ENCODE data around the gene RUNX2.
"Not testable (repeated sequence)": the region's sequence is repeated elsewhere in the genome, so short reads cannot be mapped to it uniquely, and the experiment has no call there.

The RUNX2 gene

GRCh38 chr6:45548657-45549515, 220.8 kb downstream of the RUNX2 start:
- H3K4me1 Mint-ChIP-seq (ENCODE audit: low read depth) = peaks cover 12% of the 10 kb centered on the region
- no peaks in the 10 kb centered on the region for H3K9me3 Mint-ChIP-seq
- H3K4me3 Mint-ChIP-seq = no peak overlapping the region
- H3K36me3 Mint-ChIP-seq (ENCODE audit: low read depth) = peaks cover 16% of the 10 kb centered on the region
- H3K27ac Mint-ChIP-seq = no peak overlapping the region
- H3K27me3 Mint-ChIP-seq (ENCODE audit: low read depth) = no peaks in the 10 kb centered on the region

GRCh38 chr6:45552536-45552935, 224.4 kb downstream of the RUNX2 start:
- H3K27me3 Mint-ChIP-seq (ENCODE audit: low read depth) = no peaks in the 10 kb centered on the region
- no peak overlapping the region for H3K27ac Mint-ChIP-seq
- peaks cover 19% of the 10 kb centered on the region for H3K4me1 Mint-ChIP-seq (ENCODE audit: low read depth)
- H3K9me3 Mint-ChIP-seq = no peaks in the 10 kb centered on the region
- H3K4me3 Mint-ChIP-seq = no peak overlapping the region
- H3K36me3 Mint-ChIP-seq (ENCODE audit: low read depth) = peaks cover 7% of the 10 kb centered on the region

- Mint-ChIP-seq H3K36me3 (ENCODE audit: low read depth) (peaks cover 2% of the 10 kb centered on the region), H3K27ac (no peak overlapping the region), H3K27me3 (ENCODE audit: low read depth) (no peaks in the 10 kb centered on the region), H3K4me3 (no peak overlapping the region), H3K4me1 (ENCODE audit: low read depth) (peaks cover 12% of the 10 kb centered on the region), H3K9me3 (peaks cover 2% of the 10 kb centered on the region)
Observed at GRCh38 chr6:45553730-45554344, 225.7 kb downstream of the RUNX2 start.

- H3K36me3 Mint-ChIP-seq (ENCODE audit: low read depth) = peaks cover 6% of the 10 kb centered on the region
- H3K4me1 Mint-ChIP-seq (ENCODE audit: low read depth) = peaks cover 18% of the 10 kb centered on the region
- no peak overlapping the region for H3K27ac Mint-ChIP-seq
- H3K27me3 Mint-ChIP-seq (ENCODE audit: low read depth) = no peaks in the 10 kb centered on the region
- H3K9me3 Mint-ChIP-seq = peaks cover 8% of the 10 kb centered on the region
- no peak overlapping the region for H3K4me3 Mint-ChIP-seq
Observed at GRCh38 chr6:45554591-45554990, 226.5 kb downstream of the RUNX2 start.

- H3K27ac Mint-ChIP-seq = no peak overlapping the region
- no peaks in the 10 kb centered on the region for H3K27me3 Mint-ChIP-seq (ENCODE audit: low read depth)
- H3K4me3 Mint-ChIP-seq = no peak overlapping the region
- H3K9me3 Mint-ChIP-seq = peaks cover 12% of the 10 kb centered on the region
- peaks cover 9% of the 10 kb centered on the region for H3K36me3 Mint-ChIP-seq (ENCODE audit: low read depth)
- peaks cover 21% of the 10 kb centered on the region for H3K4me1 Mint-ChIP-seq (ENCODE audit: low read depth)
Observed at GRCh38 chr6:45555981-45556771, 228.0 kb downstream of the RUNX2 start.

- Mint-ChIP-seq H3K27ac (no peak overlapping the region), H3K36me3 (ENCODE audit: low read depth) (peaks cover 10% of the 10 kb centered on the region), H3K4me3 (no peak overlapping the region), H3K27me3 (ENCODE audit: low read depth) (no peaks in the 10 kb centered on the region), H3K9me3 (peaks cover 12% of the 10 kb centered on the region), H3K4me1 (ENCODE audit: low read depth) (peaks cover 23% of the 10 kb centered on the region)
Observed at GRCh38 chr6:45556828-45557227, 228.7 kb downstream of the RUNX2 start.

- no peak overlapping the region for H3K27ac Mint-ChIP-seq
- peaks cover 12% of the 10 kb centered on the region for H3K9me3 Mint-ChIP-seq
- H3K36me3 Mint-ChIP-seq (ENCODE audit: low read depth) = peaks cover 10% of the 10 kb centered on the region
Observed at GRCh38 chr6:45557454-45557853, 229.3 kb downstream of the RUNX2 start.

GRCh38 chr6:45558858-45559257, 230.7 kb downstream of the RUNX2 start:
- Mint-ChIP-seq H3K9me3 (peaks cover 12% of the 10 kb centered on the region), H3K36me3 (ENCODE audit: low read depth) (peaks cover 10% of the 10 kb centered on the region), H3K27ac (no peak overlapping the region), H3K4me3 (no peak overlapping the region), H3K27me3 (ENCODE audit: low read depth) (no peaks in the 10 kb centered on the region), H3K4me1 (ENCODE audit: low read depth) (peaks cover 21% of the 10 kb centered on the region)

More at GRCh38 chr6:45557454-45557853, 229.3 kb downstream of the RUNX2 start:
- no peak overlapping the region for H3K4me3 Mint-ChIP-seq
- H3K27me3 Mint-ChIP-seq (ENCODE audit: low read depth) = no peaks in the 10 kb centered on the region
- H3K4me1 Mint-ChIP-seq (ENCODE audit: low read depth) = peaks cover 23% of the 10 kb centered on the region

- not testable (repeated sequence) for H3K4me3 Mint-ChIP-seq; H3K27ac Mint-ChIP-seq; H3K27me3 Mint-ChIP-seq (ENCODE audit: low read depth)
- Mint-ChIP-seq H3K36me3 (ENCODE audit: low read depth) (peaks cover 10% of the 10 kb centered on the region), H3K4me1 (ENCODE audit: low read depth) (peaks cover 15% of the 10 kb centered on the region), H3K9me3 (peaks cover 12% of the 10 kb centered on the region)
Observed at GRCh38 chr6:45560321-45560820, 232.2 kb downstream of the RUNX2 start.

- Mint-ChIP-seq H3K9me3 (peaks cover 18% of the 10 kb centered on the region), H3K4me1 (ENCODE audit: low read depth) (peaks cover 15% of the 10 kb centered on the region), H3K27ac (no peak overlapping the region), H3K27me3 (ENCODE audit: low read depth) (no peaks in the 10 kb centered on the region), H3K4me3 (no peak overlapping the region), H3K36me3 (ENCODE audit: low read depth) (peaks cover 13% of the 10 kb centered on the region)
Observed at GRCh38 chr6:45562171-45562570, 234.0 kb downstream of the RUNX2 start.

- Mint-ChIP-seq H3K9me3 (peaks cover 18% of the 10 kb centered on the region), H3K36me3 (ENCODE audit: low read depth) (peaks cover 13% of the 10 kb centered on the region), H3K4me1 (ENCODE audit: low read depth) (peaks cover 15% of the 10 kb centered on the region), H3K27ac (no peak overlapping the region), H3K27me3 (ENCODE audit: low read depth) (no peaks in the 10 kb centered on the region), H3K4me3 (no peak overlapping the region)
Observed at GRCh38 chr6:45563041-45563440, 234.9 kb downstream of the RUNX2 start.

- Mint-ChIP-seq H3K4me3 (no peak overlapping the region), H3K36me3 (ENCODE audit: low read depth) (peaks cover 14% of the 10 kb centered on the region), H3K27me3 (ENCODE audit: low read depth) (no peaks in the 10 kb centered on the region), H3K4me1 (ENCODE audit: low read depth) (peaks cover 14% of the 10 kb centered on the region), H3K27ac (no peak overlapping the region), H3K9me3 (peaks cover 20% of the 10 kb centered on the region)
Observed at GRCh38 chr6:45563844-45564243, 235.7 kb downstream of the RUNX2 start.

GRCh38 chr6:45566882-45567281, 238.8 kb downstream of the RUNX2 start:
- no peak overlapping the region for H3K27ac Mint-ChIP-seq
- peaks cover 8% of the 10 kb centered on the region for H3K36me3 Mint-ChIP-seq (ENCODE audit: low read depth)
- peaks cover 9% of the 10 kb centered on the region for H3K4me1 Mint-ChIP-seq (ENCODE audit: low read depth)
- H3K9me3 Mint-ChIP-seq = peaks cover 13% of the 10 kb centered on the region
- no peak overlapping the region for H3K4me3 Mint-ChIP-seq
- H3K27me3 Mint-ChIP-seq (ENCODE audit: low read depth) = no peaks in the 10 kb centered on the region

- Mint-ChIP-seq H3K36me3 (ENCODE audit: low read depth) (peaks cover 8% of the 10 kb centered on the region), H3K4me3 (no peak overlapping the region), H3K4me1 (ENCODE audit: low read depth) (peaks cover 14% of the 10 kb centered on the region), H3K9me3 (peaks cover 13% of the 10 kb centered on the region), H3K27ac (no peak overlapping the region), H3K27me3 (ENCODE audit: low read depth) (no peaks in the 10 kb centered on the region)
Observed at GRCh38 chr6:45567879-45568278, 239.7 kb downstream of the RUNX2 start.
